CD14-positive monocyte (primary cell): ENCODE results near the gene GRIK2. TPM values are rescaled to one million over a fixed set of nuclear protein-coding genes. Genes with fewer than 3 reads are reported as not detected.

Source experiments
- DNase-seq, 3 donors: peaks; one replicate each; pipeline ENCODE4 v3.0.0-alpha.2; 2011 to 2022
- H2AFZ ChIP-seq: 2 replicates; pipeline ENCODE4 v1.6.0; 2012; ENCODE audit warnings: mild to moderate bottlenecking, low read depth, low read length, inconsistent platforms; ENCODE audit not compliant: insufficient read depth, poor library complexity, severe bottlenecking
- H3K27ac ChIP-seq, 2 donors: 1 replicate in 1 of 2; 2 replicates in 1 of 2; pipeline ENCODE4 v1.5.1; 2012 to 2013; ENCODE audit warnings: low read length in 2 of 2, control low read depth in 1 of 2, inconsistent platforms in 1 of 2, low read depth in 1 of 2, mild to moderate bottlenecking in 1 of 2
- H3K27me3 ChIP-seq, 2 donors: one replicate each; pipeline versions ENCODE4 v1.6.0 to v1.6.1; 2011 to 2013; ENCODE audit warnings: low read length in 2 of 2; ENCODE audit not compliant: control insufficient read depth in 2 of 2, insufficient read depth in 2 of 2
- H3K36me3 ChIP-seq, 2 donors: replicated peaks in 1 of 2; 1 replicate in 1 of 2; 2 replicates in 1 of 2; pipeline versions ENCODE4 v1.5.1 to v1.6.1; 2012 to 2013; ENCODE audit warnings: low read length in 2 of 2, control low read depth in 1 of 2, inconsistent platforms in 1 of 2, mild to moderate bottlenecking in 1 of 2; ENCODE audit not compliant: insufficient read depth in 2 of 2, control insufficient read depth in 1 of 2
- H3K4me1 ChIP-seq, 2 donors: 1 replicate in 1 of 2; 2 replicates in 1 of 2; pipeline versions ENCODE4 v1.5.1 to v1.6.1; 2012 to 2013; ENCODE audit warnings: low read length in 2 of 2, control low read depth in 1 of 2, inconsistent platforms in 1 of 2, mild to moderate bottlenecking in 1 of 2, moderate library complexity in 1 of 2; ENCODE audit not compliant: insufficient read depth in 2 of 2, control insufficient read depth in 1 of 2
- H3K4me2 ChIP-seq: replicated peaks from 2 replicates; pipeline ENCODE3; 2012; ENCODE audit warnings: low read length, moderate library complexity, mild to moderate bottlenecking; ENCODE audit not compliant: poor library complexity, severe bottlenecking; ENCODE audit errors: extremely low read depth
- H3K4me3 ChIP-seq, 3 experiments: fragments of 200-600 bp in 1 of 3; sonication (generic) in 1 of 3; replicated peaks in 1 of 3; 1 replicate in 2 of 3; 2 replicates in 1 of 3; pipeline ENCODE4 v1.5.1; 2011 to 2013; ENCODE audit warnings: low read length in 3 of 3, mild to moderate bottlenecking in 3 of 3, control low read depth in 2 of 3, low read depth in 2 of 3, inconsistent platforms in 1 of 3, moderate library complexity in 1 of 3
- H3K79me2 ChIP-seq: 2 replicates; pipeline ENCODE4 v1.6.0; 2012; ENCODE audit warnings: mild to moderate bottlenecking, control low read depth, inconsistent platforms, low read length, moderate library complexity; ENCODE audit not compliant: insufficient read depth
- H3K9ac ChIP-seq: 2 replicates; pipeline ENCODE4 v1.6.0; 2017; ENCODE audit warnings: low read length, mild to moderate bottlenecking; ENCODE audit not compliant: insufficient read depth, poor library complexity, severe bottlenecking
- H3K9me3 ChIP-seq, 2 donors: replicated peaks in 1 of 2; 1 replicate in 1 of 2; 2 replicates in 1 of 2; pipeline versions ENCODE4 v1.5.1 to v1.6.1; 2012 to 2013; ENCODE audit warnings: low read length in 2 of 2, control low read depth in 1 of 2; ENCODE audit not compliant: control insufficient read depth in 1 of 2, insufficient read depth in 1 of 2
- H4K20me1 ChIP-seq: 2 replicates; pipeline ENCODE4 v1.6.0; 2012; ENCODE audit warnings: mild to moderate bottlenecking, low read length, control low read depth, moderate library complexity; ENCODE audit not compliant: insufficient read depth
- H3K27ac Mint-ChIP-seq, 7 donors: one replicate each; pipeline ENCODE4 v1.8.0; 2020; ENCODE audit warnings: mild to moderate bottlenecking in 7 of 7, mixed read lengths in 7 of 7, moderate library complexity in 6 of 7, inconsistent platforms in 2 of 7
- H3K27me3 Mint-ChIP-seq, 3 donors: one replicate each; pipeline ENCODE4 v1.8.0; 2021 to 2022; ENCODE audit warnings: low read depth in 3 of 3, mild to moderate bottlenecking in 3 of 3, mixed read lengths in 3 of 3, moderate library complexity in 3 of 3, inconsistent platforms in 1 of 3
- H3K36me3 Mint-ChIP-seq, 2 donors: one replicate each; pipeline ENCODE4 v1.8.0; 2020; ENCODE audit warnings: mixed read lengths in 2 of 2, inconsistent platforms in 1 of 2, mild to moderate bottlenecking in 1 of 2
- H3K4me1 Mint-ChIP-seq: one replicate; pipeline ENCODE4 v1.8.0; 2020; ENCODE audit warnings: mild to moderate bottlenecking, mixed read lengths
- H3K4me3 Mint-ChIP-seq, 2 donors: one replicate each; pipeline ENCODE4 v1.8.0; 2020; ENCODE audit warnings: mild to moderate bottlenecking in 2 of 2, mixed read lengths in 2 of 2, moderate library complexity in 1 of 2
- H3K9me3 Mint-ChIP-seq, 7 donors: one replicate each; pipeline ENCODE4 v1.8.0; 2020 to 2022; ENCODE audit warnings: mixed read lengths in 7 of 7, mild to moderate bottlenecking in 6 of 7, moderate library complexity in 6 of 7, inconsistent platforms in 2 of 7
- WGBS: methylation state at CpG from one replicate; pipeline ENCODE4 v1.1.5; 2013; ENCODE audit warnings: missing lambda C conversion rate; ENCODE audit not compliant: insufficient coverage; 5-methylcytosine and 5-hydroxymethylcytosine counted together
- intact Hi-C, 2 donors: fragments of 100-400 bp; cut with micrococcal nuclease; formaldehyde crosslinking; loops; one replicate each; pipeline versions ENCODE4 v1.15.0 to v1.15.1; 2023
- polyA plus RNA-seq, 3 donors: library from polyadenylated mRNA; depleted of rRNA in 1 of 3; unstranded in 2 of 3; stranded (reverse) in 1 of 3; fragments of 300-500 nt in 2 of 3; fragments of >200 nt in 1 of 3; fragmentation: Illumina TruSeq in 2 of 3; gene quantifications; 1 replicate in 2 of 3; 2 replicates in 1 of 3; pipeline ENCODE4 v1.2.3, GENCODE V29; 2012 to 2021
- TF ChIP-seq, protein P1 (sequence below): fragments of 200-600 bp; IDR thresholded peaks from one replicate; pipeline ENCODE4 v1.8.0; 2022; ENCODE audit warnings: antibody characterized with exemption, mild to moderate bottlenecking

GRIK2 gene
- polyA plus RNA-seq, 3 donors: not detected

DNA sequence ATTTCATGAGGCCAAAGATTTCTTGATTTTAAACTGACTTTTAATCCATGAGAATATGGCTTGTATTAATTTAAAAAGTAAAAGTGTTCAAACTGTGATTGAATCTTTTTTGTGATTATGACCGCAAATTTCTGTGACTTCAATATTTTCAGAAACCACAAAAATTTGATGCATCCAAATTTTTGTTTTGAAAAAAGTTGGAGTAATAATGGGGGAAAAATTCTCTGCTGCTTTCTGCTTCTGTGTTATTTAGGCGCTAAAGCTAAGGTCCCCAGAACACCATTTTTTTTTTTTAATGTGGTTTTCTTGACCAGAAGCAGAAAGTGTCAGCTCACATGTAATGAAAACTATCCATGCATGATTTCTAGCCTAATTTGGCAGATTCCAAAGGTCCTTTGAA, 65.3 kb downstream of the GRIK2 start:
- Histone ChIP-seq H3K27me3 (no peaks in the 10 kb centered on the region), H3K27ac (no peak overlapping the region), H2AFZ (no peak overlapping the region), H3K4me2 (no peak overlapping the region), H3K4me3 (no peak overlapping the region), H3K4me1 (no peaks in the 10 kb centered on the region), H4K20me1 (no peaks in the 10 kb centered on the region), H3K9me3 (no peaks in the 10 kb centered on the region), H3K36me3 (no peaks in the 10 kb centered on the region), H3K9ac (no peak overlapping the region), H3K79me2 (no peaks in the 10 kb centered on the region)
- intact Hi-C loops: no loop called here
- TF ChIP-seq, protein P1, sequence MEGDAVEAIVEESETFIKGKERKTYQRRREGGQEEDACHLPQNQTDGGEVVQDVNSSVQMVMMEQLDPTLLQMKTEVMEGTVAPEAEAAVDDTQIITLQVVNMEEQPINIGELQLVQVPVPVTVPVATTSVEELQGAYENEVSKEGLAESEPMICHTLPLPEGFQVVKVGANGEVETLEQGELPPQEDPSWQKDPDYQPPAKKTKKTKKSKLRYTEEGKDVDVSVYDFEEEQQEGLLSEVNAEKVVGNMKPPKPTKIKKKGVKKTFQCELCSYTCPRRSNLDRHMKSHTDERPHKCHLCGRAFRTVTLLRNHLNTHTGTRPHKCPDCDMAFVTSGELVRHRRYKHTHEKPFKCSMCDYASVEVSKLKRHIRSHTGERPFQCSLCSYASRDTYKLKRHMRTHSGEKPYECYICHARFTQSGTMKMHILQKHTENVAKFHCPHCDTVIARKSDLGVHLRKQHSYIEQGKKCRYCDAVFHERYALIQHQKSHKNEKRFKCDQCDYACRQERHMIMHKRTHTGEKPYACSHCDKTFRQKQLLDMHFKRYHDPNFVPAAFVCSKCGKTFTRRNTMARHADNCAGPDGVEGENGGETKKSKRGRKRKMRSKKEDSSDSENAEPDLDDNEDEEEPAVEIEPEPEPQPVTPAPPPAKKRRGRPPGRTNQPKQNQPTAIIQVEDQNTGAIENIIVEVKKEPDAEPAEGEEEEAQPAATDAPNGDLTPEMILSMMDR: no peak
- no peak overlapping the region for H3K27ac Mint-ChIP-seq
- DNase-seq: no peak
- H3K4me3 Mint-ChIP-seq: no peak overlapping the region
- no peaks in the 10 kb centered on the region for H3K4me1 Mint-ChIP-seq
- WGBS: no CpG with 5 or more reads among the region's 2 CpGs
- H3K9me3 Mint-ChIP-seq: peaks cover 0 to 3% (median 0%) of the 10 kb centered on the region in 7 donors
- peaks cover 0 to 2% (median 0%) of the 10 kb centered on the region in 3 donors for H3K27me3 Mint-ChIP-seq
- no peaks in the 10 kb centered on the region for H3K36me3 Mint-ChIP-seq

DNA sequence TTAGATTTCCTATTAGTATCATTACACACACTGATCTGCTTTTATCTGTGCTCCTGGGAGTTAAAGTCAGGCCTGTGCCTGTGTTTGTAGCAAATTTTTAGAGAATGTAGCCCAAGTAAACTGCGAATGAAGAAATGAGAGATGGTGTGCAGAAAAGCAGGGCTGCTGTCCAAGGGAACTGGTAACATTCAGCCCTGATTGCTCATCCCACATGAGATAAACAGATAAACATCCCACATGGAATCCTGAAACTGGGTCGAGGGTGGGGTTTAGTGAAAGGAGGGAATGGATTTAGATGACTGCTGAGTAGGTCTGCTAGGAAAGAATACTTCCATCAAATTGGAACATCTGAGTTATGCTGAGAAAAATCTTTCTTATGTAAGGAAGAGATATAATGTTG, 69.1 kb downstream of the GRIK2 start:
- no peaks in the 10 kb centered on the region for H3K27me3 ChIP-seq
- TF ChIP-seq, protein P1: no peak
- no peak overlapping the region for H3K9ac ChIP-seq
- no peak for DNase-seq
- no peaks in the 10 kb centered on the region for H3K36me3 ChIP-seq
- peaks cover 0 to 3% (median 0%) of the 10 kb centered on the region in 7 donors for H3K9me3 Mint-ChIP-seq
- intact Hi-C loops: no loop called here
- H3K36me3 Mint-ChIP-seq: no peaks in the 10 kb centered on the region
- peaks cover 0 to 2% (median 0%) of the 10 kb centered on the region in 3 donors for H3K27me3 Mint-ChIP-seq
- H3K27ac ChIP-seq: no peak overlapping the region
- H2AFZ ChIP-seq: no peak overlapping the region
- no peaks in the 10 kb centered on the region for H4K20me1 ChIP-seq
- no peaks in the 10 kb centered on the region for H3K9me3 ChIP-seq
- H3K27ac Mint-ChIP-seq: no peak overlapping the region
- no peaks in the 10 kb centered on the region for H3K4me1 ChIP-seq
- no peaks in the 10 kb centered on the region for H3K4me1 Mint-ChIP-seq
- H3K4me3 Mint-ChIP-seq: no peak overlapping the region
- no peak overlapping the region for H3K4me2 ChIP-seq
- H3K4me3 ChIP-seq: no peak overlapping the region
- H3K79me2 ChIP-seq: no peaks in the 10 kb centered on the region
- WGBS: no CpG with 5 or more reads among the region's 2 CpGs
